GM10847 (cell line): Measurements from ENCODE around the gene SRD5A2.

Experiments used
- POLR2A ChIP-seq: IDR thresholded peaks from 2 replicates; pipeline ENCODE4 v1.6.1; 2011; ENCODE audit not compliant: insufficient read length; ENCODE audit errors: extremely low read depth

SRD5A2 gene

GRCh38 chr2:31511376-31511775 lies 69.4 kb downstream of the SRD5A2 start:
- TF ChIP-seq POLR2A: no peak

GRCh38 chr2:31505111-31505510 lies 75.6 kb downstream of the SRD5A2 start:
- TF ChIP-seq POLR2A: no peak

GRCh38 chr2:31504311-31504710 lies 76.4 kb downstream of the SRD5A2 start:
- TF ChIP-seq POLR2A: no peak

- no peak for TF ChIP-seq POLR2A
Observed at GRCh38 chr2:31483246-31483645, 97.5 kb downstream of the SRD5A2 start.

GRCh38 chr2:31476511-31477180 lies 104.1 kb downstream of the SRD5A2 start:
- no peak for TF ChIP-seq POLR2A

GRCh38 chr2:31475692-31476091 lies 105.0 kb downstream of the SRD5A2 start:
- TF ChIP-seq POLR2A: no peak

GRCh38 chr2:31474296-31474695 lies 106.4 kb downstream of the SRD5A2 start:
- TF ChIP-seq POLR2A: no peak
